ENCODE results near the gene ASS1. TPM values are rescaled to one million over a fixed set of nuclear protein-coding genes. Genes with fewer than 3 reads are reported as not detected.

Gene ASS1
- total RNA-seq, 2 donors from 2014 or later, result 58.0 to 58.4 TPM

DNA sequence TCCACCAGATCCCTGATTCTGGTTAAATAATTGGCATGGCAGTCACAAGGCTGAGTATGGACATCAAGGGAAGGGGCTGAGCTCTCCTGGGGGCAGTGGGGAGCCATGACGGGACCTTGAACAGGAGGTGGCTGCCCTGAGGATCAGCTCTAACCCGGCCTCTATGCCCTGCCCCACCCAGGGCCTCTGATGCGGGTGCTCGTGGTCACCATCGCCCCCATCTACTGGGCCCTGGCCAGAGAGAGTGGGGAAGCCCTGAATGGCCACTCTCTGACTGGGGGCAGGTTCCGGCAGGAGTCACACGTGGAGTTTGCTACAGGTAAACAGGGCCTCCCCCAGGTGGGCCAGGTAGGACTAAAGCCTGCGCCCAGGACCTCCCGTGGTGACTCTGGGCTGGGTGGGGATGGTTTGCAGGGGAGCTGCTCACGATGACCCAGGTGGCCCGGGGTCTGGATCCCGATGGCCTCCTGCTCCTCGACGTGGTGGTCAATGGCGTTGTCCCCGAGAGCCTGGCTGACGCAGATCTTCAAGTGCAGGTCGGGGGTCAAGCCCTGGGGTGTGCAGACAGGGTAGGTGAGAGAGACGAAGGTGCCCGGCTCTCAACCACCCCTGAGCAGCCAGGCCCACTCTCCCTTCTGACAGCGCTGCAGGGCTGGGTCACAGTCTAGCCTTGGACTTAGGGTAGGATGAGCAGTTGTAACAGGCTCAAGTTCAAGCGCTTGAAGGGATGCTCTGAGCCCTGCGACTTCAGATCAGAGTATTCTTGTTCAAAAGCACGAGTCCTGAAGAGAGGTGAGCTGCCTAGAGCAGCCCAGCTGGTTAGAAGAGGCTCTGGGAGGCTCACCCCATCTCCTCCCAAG is 19.9 kb upstream of the ASS1 start:
- DNase-seq, result no peak
- H3K27me3 Mint-ChIP-seq (ENCODE audit: low read depth), result no peaks in the 10 kb centered on the region
- H3K4me1 Mint-ChIP-seq (ENCODE audit: low read depth), result no peaks in the 10 kb centered on the region
- no peak overlapping the region for H3K27ac Mint-ChIP-seq
- no peaks in the 10 kb centered on the region for H3K36me3 Mint-ChIP-seq (ENCODE audit: insufficient read depth in 2 of 2)
- H3K9me3 Mint-ChIP-seq, result no peaks in the 10 kb centered on the region
- no peak overlapping the region for H3K4me3 Mint-ChIP-seq
- ATAC-seq (replicated peaks in 1 of 2), result no peak

DNA sequence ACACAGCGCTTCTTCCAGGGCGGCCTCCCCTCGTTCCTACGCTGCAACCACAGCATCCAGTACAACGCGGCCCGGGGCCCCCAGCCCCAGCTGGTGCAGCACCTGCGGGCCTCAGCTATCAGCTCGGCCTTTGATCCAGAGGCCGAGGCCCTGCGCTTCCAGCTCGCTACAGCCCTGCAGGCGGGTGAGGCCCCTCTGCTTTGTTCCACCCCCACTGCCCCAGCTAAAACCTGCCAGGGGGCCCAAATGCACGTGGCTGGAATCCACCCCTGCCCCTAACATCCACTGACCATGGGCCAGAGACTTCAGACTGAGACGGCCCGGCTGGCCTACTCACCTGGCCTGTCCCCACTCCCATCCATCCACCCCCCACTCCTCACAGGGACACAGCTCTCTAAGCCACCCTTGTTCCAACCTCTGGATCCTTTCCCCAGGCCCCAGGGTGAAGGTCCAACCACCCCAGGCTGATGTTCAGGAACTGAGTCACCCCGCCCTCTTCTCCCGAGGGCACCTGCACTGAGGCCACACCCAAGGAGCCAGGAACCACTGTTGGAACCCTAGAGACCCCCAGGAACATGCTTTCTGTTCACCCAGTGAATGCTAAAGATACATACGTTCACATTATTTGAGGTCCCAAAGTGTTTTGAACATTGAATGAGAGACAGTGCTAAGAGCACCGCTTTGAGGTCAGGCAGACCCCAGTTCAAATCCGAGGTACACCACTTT is 18.9 kb upstream of the ASS1 start:
- no peak for ATAC-seq (replicated peaks in 1 of 2)
- H3K27ac Mint-ChIP-seq, result no peak overlapping the region

DNA sequence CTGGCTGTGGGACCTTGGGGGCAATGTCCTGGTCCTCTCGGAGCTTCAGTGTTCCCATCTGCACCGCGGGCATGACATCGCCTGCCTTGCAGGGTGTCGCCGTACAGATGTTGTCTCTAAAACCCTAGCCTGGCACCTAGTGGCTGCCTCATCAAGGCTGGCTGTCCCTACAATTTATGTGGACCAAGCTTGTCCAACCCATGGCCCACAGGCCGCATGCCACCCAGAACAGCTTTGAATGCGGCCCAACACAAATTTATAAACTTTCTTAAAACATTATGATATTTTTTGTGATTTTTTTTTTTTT is 18.3 kb upstream of the ASS1 start:
- no peaks in the 10 kb centered on the region for H3K9me3 Mint-ChIP-seq
- DNase-seq (no peak), ATAC-seq (replicated peaks in 1 of 2) (no peak)
- H3K4me3 Mint-ChIP-seq, result no peak overlapping the region
- H3K27ac Mint-ChIP-seq, result no peak overlapping the region
- no peaks in the 10 kb centered on the region for H3K27me3 Mint-ChIP-seq (ENCODE audit: low read depth)
- no peaks in the 10 kb centered on the region for H3K36me3 Mint-ChIP-seq (ENCODE audit: insufficient read depth in 2 of 2)
- no peaks in the 10 kb centered on the region for H3K4me1 Mint-ChIP-seq (ENCODE audit: low read depth)

More for the DNA sequence above, 18.9 kb upstream of the ASS1 start:
- no peak for DNase-seq
- H3K36me3 Mint-ChIP-seq (ENCODE audit: insufficient read depth in 2 of 2), result no peaks in the 10 kb centered on the region
- H3K9me3 Mint-ChIP-seq, result no peaks in the 10 kb centered on the region
- no peak overlapping the region for H3K4me3 Mint-ChIP-seq
- H3K4me1 Mint-ChIP-seq (ENCODE audit: low read depth), result no peaks in the 10 kb centered on the region
- no peaks in the 10 kb centered on the region for H3K27me3 Mint-ChIP-seq (ENCODE audit: low read depth)

DNA sequence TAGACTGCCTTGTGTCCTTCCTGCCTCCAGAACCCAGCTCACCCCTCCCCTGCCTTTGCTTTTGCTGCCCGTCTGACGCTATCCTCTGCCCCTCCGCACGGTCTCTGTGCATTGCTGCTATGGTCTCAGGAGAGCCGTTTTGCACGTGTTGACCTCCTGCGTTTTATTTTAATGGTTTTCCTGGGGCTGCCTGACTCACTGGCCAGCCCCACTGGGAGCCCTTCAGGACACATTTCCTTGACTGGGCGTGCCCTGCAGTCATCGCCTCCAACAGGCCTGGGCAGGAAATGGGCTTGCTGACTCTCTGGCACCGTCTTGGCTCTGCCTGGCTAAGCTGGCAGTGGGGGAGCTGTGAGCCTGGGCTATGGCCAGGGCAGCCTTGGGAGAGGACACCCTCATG is 17.9 kb upstream of the ASS1 start:
- no peak overlapping the region for H3K27ac Mint-ChIP-seq
- peaks cover 2% of the 10 kb centered on the region for H3K27me3 Mint-ChIP-seq (ENCODE audit: low read depth)
- DNase-seq (no peak), ATAC-seq (replicated peaks in 1 of 2) (no peak)
- H3K4me3 Mint-ChIP-seq, result no peak overlapping the region
- H3K36me3 Mint-ChIP-seq (ENCODE audit: insufficient read depth in 2 of 2), result no peaks in the 10 kb centered on the region
- no peaks in the 10 kb centered on the region for H3K4me1 Mint-ChIP-seq (ENCODE audit: low read depth)
- no peaks in the 10 kb centered on the region for H3K9me3 Mint-ChIP-seq

DNA sequence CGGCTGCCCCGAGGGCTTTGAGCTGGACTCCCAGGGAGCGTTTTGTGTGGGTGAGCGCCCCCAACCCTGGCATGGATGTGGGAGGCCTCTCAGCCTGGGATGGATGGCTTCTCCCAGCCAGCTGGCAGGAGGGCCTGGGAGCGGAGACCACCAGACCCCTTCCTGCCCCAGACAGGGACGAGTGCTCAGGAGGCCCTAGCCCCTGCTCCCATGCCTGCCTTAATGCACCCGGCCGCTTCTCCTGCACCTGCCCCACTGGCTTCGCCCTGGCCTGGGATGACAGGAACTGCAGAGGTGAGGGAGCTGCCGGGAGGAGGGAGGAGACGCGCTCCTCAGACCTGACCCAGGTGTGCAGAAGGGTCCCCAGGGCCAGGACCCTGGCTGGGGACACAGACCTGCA is 17.4 kb upstream of the ASS1 start:
- DNase-seq (no peak), ATAC-seq (replicated peaks in 1 of 2) (no peak)
- H3K4me1 Mint-ChIP-seq (ENCODE audit: low read depth), result peaks cover 1% of the 10 kb centered on the region
- no peak overlapping the region for H3K27ac Mint-ChIP-seq
- H3K4me3 Mint-ChIP-seq, result no peak overlapping the region
- no peaks in the 10 kb centered on the region for H3K9me3 Mint-ChIP-seq
- H3K27me3 Mint-ChIP-seq (ENCODE audit: low read depth), result peaks cover 7% of the 10 kb centered on the region
- H3K36me3 Mint-ChIP-seq (ENCODE audit: insufficient read depth in 2 of 2), result no peaks in the 10 kb centered on the region

DNA sequence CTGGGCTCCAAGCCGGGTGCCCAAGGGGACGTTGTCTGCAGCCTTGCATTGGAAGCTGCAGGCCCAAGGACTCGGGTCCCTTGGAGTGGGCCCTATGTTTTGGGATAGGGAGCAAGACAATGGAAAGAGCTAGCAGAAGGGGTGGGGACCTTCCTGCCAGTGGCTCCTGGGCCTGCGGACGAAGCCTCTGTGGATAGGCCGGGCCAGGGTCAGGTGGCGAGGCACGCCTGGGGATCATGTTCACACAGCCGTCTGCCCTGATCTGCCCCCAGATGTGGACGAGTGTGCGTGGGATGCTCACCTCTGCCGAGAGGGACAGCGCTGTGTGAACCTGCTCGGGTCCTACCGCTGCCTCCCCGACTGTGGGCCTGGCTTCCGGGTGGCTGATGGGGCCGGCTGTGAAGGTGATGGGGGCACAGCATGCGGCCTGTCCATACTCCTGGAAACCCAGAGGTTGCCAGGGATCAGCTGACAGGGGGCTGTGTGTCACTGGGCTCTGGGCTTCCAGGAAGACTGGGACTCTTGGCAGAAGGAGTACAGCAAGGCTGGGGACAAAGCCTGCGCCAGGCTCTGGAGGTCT is 16.6 kb upstream of the ASS1 start:
- DNase-seq (no peak), ATAC-seq (replicated peaks in 1 of 2) (no peak)
- Mint-ChIP-seq H3K27ac (no peak overlapping the region), H3K4me3 (no peak overlapping the region), H3K4me1 (ENCODE audit: low read depth) (peaks cover 9% of the 10 kb centered on the region), H3K9me3 (no peaks in the 10 kb centered on the region), H3K27me3 (ENCODE audit: low read depth) (peaks cover 14% of the 10 kb centered on the region), H3K36me3 (ENCODE audit: insufficient read depth in 2 of 2) (no peaks in the 10 kb centered on the region)

DNA sequence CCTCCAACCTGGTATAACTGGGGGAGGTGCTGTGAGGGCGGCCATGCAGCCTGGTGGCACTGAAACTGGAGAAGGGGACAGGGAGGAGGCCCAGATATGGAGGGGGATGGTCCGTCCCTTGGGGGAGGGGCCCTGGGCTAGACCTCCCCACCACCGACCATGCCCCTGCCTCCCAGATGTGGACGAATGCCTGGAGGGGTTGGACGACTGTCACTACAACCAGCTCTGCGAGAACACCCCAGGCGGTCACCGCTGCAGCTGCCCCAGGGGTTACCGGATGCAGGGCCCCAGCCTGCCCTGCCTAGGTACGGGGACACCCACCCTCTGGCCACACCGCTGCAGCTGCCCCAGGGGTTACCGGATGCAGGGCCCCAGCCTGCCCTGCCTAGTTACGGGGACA is 15.4 kb upstream of the ASS1 start:
- H3K27ac Mint-ChIP-seq, result no peak overlapping the region
- H3K27me3 Mint-ChIP-seq (ENCODE audit: low read depth), result peaks cover 24% of the 10 kb centered on the region
- H3K4me3 Mint-ChIP-seq, result no peak overlapping the region
- ATAC-seq (replicated peaks in 1 of 2), result no peak
- H3K9me3 Mint-ChIP-seq, result no peaks in the 10 kb centered on the region
- DNase-seq, result no peak
- H3K36me3 Mint-ChIP-seq (ENCODE audit: insufficient read depth in 2 of 2), result no peaks in the 10 kb centered on the region
- peaks cover 9% of the 10 kb centered on the region for H3K4me1 Mint-ChIP-seq (ENCODE audit: low read depth)

DNA sequence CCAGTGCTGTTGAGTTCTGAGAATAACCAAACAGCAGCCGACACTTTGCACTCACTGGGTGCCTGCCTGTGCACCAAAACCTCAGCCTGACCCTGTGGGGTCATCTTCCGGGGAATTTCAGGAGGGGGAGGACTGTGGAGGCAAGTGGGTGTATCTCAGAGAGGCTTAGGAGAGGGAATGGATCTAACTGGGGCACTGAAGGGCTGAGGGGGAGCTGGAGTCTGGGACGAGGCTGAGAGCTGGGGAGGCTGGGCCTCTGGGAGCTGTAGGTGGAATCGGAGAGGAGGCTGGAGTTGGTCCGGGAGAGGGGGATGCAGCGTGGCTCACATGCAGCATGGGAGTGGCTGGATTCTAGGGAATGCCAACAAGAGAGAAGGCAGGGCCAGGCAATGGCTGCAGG is 14.9 kb upstream of the ASS1 start:
- Mint-ChIP-seq H3K4me1 (ENCODE audit: low read depth) (peaks cover 9% of the 10 kb centered on the region), H3K36me3 (ENCODE audit: insufficient read depth in 2 of 2) (no peaks in the 10 kb centered on the region), H3K4me3 (no peak overlapping the region), H3K9me3 (no peaks in the 10 kb centered on the region), H3K27ac (no peak overlapping the region), H3K27me3 (ENCODE audit: low read depth) (peaks cover 28% of the 10 kb centered on the region)
- no peak for ATAC-seq (replicated peaks in 1 of 2)
- DNase-seq, result no peak

DNA sequence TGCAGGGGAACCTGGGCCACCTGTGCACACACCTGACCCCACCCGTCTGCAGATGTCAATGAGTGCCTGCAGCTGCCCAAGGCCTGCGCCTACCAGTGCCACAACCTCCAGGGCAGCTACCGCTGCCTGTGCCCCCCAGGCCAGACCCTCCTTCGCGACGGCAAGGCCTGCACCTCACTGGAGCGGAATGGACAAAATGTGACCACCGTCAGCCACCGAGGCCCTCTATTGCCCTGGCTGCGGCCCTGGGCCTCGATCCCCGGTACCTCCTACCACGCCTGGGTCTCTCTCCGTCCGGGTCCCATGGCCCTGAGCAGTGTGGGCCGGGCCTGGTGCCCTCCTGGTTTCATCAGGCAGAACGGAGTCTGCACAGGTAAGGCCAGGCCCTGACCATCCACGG is 14.5 kb upstream of the ASS1 start:
- H3K27me3 Mint-ChIP-seq (ENCODE audit: low read depth), result peaks cover 32% of the 10 kb centered on the region

DNA sequence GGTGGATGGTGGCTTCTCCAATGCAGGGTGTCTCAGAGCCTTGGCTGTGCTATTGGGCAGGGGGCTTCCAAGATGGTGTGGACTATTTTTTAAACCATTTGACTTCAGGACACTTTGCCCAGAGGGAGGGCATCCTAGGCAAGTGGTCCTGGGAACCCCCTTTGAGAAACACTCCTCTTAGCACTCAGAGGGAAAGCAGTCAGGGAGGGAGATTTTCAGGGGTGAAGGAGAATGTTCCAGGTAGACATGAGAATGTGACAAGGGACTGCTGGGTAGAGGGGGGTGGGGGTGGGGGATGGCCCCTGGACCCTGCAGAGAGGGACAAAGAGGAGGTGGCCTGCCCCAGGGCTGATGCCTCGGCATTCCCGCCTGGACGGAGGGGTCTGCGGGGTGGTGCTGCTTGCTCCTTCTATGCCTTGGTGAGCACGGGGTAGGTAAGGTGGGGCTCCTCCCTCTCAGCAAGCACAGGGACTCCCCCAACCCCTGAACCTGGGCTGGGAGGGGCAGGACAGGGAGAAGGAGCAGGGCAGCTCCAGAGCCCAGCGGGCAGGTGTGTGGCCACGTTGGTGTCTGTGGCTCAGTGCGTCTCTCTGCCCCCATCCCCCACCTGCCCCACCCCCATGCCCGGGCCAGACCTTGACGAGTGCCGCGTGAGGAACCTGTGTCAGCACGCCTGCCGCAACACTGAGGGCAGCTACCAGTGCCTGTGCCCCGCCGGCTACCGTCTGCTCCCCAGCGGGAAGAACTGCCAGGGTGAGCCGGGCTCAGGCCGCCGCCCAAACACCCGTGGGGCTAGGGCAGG is 13.8 kb upstream of the ASS1 start:
- DNase-seq (no peak), ATAC-seq (replicated peaks in 1 of 2) (no peak)
- Mint-ChIP-seq H3K4me3 (no peak overlapping the region), H3K4me1 (ENCODE audit: low read depth) (peaks cover 9% of the 10 kb centered on the region), H3K36me3 (ENCODE audit: insufficient read depth in 2 of 2) (peaks cover 0 to 2% of the 10 kb centered on the region in 2 donors), H3K9me3 (no peaks in the 10 kb centered on the region), H3K27ac (no peak overlapping the region), H3K27me3 (ENCODE audit: low read depth) (peaks cover 39% of the 10 kb centered on the region)

More for the DNA sequence above, 14.5 kb upstream of the ASS1 start:
- Mint-ChIP-seq H3K36me3 (ENCODE audit: insufficient read depth in 2 of 2) (peaks cover 0 to under 1% of the 10 kb centered on the region in 2 donors), H3K4me1 (ENCODE audit: low read depth) (peaks cover 9% of the 10 kb centered on the region), H3K4me3 (no peak overlapping the region), H3K9me3 (no peaks in the 10 kb centered on the region), H3K27ac (no peak overlapping the region)
- ATAC-seq (replicated peaks in 1 of 2) (no peak), DNase-seq (no peak)

DNA sequence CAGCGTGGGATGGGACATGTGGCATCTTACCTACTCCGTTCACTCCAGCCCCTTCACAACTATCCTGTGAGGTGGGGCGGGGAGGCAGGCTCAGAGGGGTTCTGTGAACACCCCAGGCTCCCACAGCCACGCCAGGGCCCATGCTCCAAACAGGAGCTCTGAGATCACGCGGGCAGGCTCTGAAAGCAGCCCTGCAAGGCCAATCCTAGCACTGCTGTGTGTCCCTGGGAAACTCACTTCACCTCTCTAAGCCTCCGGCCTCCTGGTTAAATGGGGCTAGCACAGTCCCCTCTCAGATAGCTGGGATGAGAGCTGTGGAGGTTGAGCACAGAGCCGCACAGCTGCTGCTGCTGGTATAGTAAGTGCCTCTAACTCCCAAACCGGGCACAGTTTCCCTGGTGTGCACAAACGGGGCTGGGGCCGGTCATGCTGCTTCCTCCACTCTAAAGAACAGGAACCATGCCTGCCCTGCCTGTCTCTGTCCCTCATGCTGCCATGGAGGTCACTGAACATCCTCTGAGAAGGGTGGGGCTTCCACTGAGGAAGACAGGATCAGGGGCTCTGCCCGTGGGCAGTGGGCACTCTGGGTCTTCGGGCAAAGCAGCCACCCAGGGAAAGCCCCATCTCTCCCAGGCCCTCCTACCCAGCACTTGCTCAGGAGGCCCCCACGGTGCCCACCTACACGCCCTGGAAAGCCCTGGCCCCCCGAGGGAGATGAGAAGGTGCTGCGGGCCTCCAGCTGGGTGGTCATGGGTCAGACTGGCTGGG is 13.0 kb upstream of the ASS1 start:
- no peaks in the 10 kb centered on the region for H3K9me3 Mint-ChIP-seq
- peaks cover 9% of the 10 kb centered on the region for H3K4me1 Mint-ChIP-seq (ENCODE audit: low read depth)
- H3K27me3 Mint-ChIP-seq (ENCODE audit: low read depth), result peaks cover 47% of the 10 kb centered on the region
- no peak for DNase-seq
- H3K27ac Mint-ChIP-seq, result no peak overlapping the region
- ATAC-seq (replicated peaks in 1 of 2), result no peak
- H3K36me3 Mint-ChIP-seq (ENCODE audit: insufficient read depth in 2 of 2), result peaks cover 0 to 2% of the 10 kb centered on the region in 2 donors
- no peak overlapping the region for H3K4me3 Mint-ChIP-seq

DNA sequence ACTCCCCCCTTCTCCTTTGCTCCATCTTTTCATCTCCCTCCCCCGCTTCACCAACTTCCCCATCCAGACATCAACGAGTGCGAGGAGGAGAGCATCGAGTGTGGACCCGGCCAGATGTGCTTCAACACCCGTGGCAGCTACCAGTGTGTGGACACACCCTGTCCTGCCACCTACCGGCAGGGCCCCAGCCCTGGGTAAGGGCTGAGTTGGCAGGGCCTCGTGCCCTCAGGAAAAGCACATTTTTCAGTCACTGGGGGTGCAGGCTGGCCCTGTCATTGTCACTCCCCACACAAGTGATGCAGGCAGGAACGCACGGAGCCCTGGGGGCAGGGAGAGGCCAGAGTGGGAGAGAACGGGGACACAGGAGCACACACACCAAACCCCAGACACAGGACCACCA is 12.4 kb upstream of the ASS1 start:
- H3K27ac Mint-ChIP-seq, result no peak overlapping the region
- no peak for ATAC-seq (replicated peaks in 1 of 2)
- no peak for DNase-seq
- no peaks in the 10 kb centered on the region for H3K9me3 Mint-ChIP-seq
- peaks cover 54% of the 10 kb centered on the region for H3K27me3 Mint-ChIP-seq (ENCODE audit: low read depth)
- peak overlapping the region in 1 of 2 donors; percentile 65 for H3K4me3 Mint-ChIP-seq
- H3K4me1 Mint-ChIP-seq (ENCODE audit: low read depth), result peaks cover 9% of the 10 kb centered on the region
- peaks cover 0 to 2% of the 10 kb centered on the region in 2 donors for H3K36me3 Mint-ChIP-seq (ENCODE audit: insufficient read depth in 2 of 2)

All from activated T-cell treated with anti-CD3 and anti-CD28 coated beads, Interleukin-2, amount 50 U/mL, for 72 hours (primary cell).